ENCODE data around the gene KRT7.

DNA sequence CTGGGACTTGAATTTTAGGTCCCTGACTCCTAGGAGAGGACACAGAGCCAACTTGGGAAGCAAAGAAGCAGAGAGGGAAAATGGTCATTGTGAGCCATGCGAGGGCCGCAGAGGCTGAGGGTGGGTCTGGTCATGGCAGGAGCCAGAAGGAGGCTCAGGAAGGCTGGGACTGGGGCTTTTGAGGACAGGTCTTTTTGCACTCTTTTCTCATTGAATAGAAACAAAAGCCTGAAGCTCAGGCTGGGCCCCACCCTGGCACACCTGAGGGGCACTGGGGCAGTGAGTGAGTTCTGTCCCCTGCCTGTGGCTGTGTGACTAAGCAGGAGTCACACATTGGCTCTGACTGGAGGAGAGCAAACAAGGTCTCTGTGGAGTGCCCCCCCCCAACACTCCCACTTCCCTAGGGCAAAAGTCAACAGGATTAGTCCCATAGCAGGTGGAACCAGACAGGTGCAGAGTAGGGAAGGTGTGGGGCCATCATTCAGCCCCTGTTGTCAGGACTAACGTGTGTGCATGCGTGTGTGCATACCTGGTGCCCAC, 2.8 kb downstream of the KRT7 start:
- TF ChIP-seq, protein P1, sequence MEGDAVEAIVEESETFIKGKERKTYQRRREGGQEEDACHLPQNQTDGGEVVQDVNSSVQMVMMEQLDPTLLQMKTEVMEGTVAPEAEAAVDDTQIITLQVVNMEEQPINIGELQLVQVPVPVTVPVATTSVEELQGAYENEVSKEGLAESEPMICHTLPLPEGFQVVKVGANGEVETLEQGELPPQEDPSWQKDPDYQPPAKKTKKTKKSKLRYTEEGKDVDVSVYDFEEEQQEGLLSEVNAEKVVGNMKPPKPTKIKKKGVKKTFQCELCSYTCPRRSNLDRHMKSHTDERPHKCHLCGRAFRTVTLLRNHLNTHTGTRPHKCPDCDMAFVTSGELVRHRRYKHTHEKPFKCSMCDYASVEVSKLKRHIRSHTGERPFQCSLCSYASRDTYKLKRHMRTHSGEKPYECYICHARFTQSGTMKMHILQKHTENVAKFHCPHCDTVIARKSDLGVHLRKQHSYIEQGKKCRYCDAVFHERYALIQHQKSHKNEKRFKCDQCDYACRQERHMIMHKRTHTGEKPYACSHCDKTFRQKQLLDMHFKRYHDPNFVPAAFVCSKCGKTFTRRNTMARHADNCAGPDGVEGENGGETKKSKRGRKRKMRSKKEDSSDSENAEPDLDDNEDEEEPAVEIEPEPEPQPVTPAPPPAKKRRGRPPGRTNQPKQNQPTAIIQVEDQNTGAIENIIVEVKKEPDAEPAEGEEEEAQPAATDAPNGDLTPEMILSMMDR (IDR thresholded peaks at IDR 0.05) = no peak
- no peak for TF ChIP-seq POLR2A (IDR thresholded peaks at IDR 0.05)
